Amygdala (tissue), 56 donors: ENCODE measurements around the gene CNOT4.
"Not testable (repeated sequence)": the region's sequence is repeated elsewhere in the genome, so short reads cannot be mapped to it uniquely, and the experiment has no call there.

Source experiments
- DNase-seq, 56 donors: peaks; one replicate each; lab custom pipeline; 2025; lab: John Stamatoyannopoulos, UW

Gene CNOT4

GRCh38 chr7:135369405-135369804, 140.5 kb downstream of the CNOT4 start:
- DNase-seq = no peak

- DNase-seq = peak in 1 of 56 donors; percentile 16
These were observed 141.3 kb downstream of the CNOT4 start for GRCh38 chr7:135368416-135369186.

DNA sequence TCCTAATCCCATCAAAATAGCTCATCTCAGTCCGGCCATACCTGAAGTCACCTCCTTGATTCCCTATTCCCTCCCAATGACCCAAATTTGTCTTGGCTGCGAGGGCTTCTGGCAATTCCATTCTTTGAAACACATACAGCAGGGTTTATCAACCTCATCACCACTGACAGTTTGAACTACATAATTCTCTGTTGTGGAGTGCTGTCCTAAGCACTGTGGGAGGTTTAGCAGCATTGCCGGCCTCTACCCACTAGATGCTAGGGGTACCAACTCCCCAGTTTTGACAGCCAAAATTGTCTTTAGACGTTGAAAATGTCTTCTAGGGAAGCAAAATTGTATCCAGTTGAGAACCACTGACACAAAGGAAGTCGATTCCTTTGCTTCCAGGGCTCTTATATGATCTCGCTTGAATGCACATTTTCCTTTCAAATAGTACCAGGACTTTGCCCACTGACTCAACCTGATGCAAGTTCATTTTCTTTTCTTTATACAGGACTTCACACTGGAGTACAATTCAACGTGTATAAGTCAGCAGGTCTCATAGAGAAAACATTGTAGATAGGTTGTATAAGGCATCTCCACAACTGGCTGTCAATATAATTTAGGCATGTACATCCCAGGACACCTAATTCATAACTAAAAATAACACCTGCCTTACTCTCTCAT, 142.9 kb downstream of the CNOT4 start:
- DNase-seq = no peak

DNA sequence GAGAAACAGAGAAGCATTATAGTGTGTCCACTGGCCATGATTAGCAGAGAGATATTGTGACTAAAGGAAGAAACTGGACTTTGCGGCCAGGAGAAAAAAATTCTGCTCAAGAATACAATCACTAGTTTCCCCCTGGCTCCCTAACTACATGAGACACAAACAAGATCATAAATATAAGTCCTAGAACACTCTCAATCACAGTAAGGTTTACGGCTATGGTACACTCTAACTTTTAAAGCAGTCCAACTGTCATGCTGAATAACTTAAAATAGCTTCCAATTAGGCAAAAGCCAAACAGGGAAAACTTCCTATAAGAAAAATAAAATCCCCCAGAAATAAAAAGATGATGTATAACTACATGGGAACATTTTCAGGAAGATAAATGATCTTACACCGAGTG, 144.2 kb downstream of the CNOT4 start:
- DNase-seq = no peak

DNA sequence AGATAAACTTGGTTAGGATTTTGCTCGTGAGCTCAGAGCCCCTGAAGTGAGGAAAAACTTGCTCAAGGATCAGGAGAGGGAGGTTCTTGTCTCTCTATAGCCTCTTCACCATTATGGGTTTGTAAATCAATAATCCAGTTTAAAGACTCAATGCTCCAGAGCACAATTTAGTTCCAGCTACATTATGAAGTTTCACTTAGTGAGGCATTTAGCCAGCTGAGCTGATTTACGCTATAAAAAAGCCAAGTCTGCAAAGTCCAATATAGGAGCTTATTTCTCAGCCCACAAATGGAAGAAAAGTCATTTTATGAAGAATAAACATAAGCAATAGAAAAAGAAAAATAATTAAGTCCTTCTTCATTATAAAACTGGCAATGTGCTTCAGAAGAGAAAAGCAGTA, 145.7 kb downstream of the CNOT4 start:
- DNase-seq = no peak

- no peak for DNase-seq
These were observed 147.0 kb downstream of the CNOT4 start for GRCh38 chr7:135362871-135363270.

- no peak for DNase-seq
These were observed 148.1 kb downstream of the CNOT4 start for GRCh38 chr7:135361788-135362187.

- DNase-seq = no peak
These were observed 150.3 kb downstream of the CNOT4 start for GRCh38 chr7:135359615-135360014.

DNA sequence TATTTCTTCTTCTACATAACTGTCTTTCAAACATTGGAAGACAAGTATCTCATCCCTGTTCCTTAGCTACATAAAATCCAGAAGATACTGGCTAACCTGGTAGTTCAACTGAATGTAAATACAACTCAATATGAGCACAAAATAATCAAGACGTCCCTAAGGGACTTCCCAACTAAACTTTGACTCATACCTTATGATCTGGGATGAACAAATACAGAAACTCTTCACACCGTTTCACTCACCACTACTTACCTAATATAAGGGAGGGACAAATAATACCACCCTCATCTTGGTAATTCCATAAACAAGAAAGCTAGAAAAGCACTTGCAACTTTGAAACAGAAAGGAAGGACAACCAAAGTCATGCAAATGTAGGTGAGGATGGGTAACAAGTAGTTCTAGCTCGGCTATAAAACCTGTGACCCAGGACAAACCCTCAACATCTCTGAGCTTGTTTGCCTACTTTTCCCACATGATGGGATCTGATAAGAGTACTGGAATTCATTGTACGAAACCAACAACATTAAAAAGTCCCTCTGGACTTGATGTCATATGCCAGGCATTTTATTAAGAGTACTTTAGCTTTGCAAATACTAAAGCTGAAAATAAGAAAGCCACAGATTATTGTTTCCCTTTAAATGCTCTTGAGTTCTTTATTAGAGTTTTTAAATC, 154.4 kb downstream of the CNOT4 start:
- DNase-seq = no peak

GRCh38 chr7:135353832-135354231, 156.1 kb downstream of the CNOT4 start:
- DNase-seq = no peak

DNA sequence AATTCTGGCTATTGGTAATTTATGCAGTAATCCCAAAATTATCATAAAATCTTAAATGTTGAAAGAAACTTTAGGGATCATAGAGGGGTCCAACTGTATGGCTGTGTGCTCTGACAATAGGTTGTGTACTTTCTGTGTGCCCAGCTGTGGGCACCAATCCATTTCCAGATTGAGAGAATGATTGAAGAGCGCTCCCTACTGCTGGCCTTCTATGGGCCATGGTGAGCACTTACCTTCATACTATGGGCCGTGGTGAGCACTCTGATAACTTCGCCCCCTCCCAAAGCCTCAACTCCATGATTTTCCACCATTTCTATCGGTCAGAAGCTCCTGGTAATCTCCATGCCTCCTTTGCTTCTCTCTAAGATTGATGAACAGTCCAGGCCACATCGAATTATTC, 157.6 kb downstream of the CNOT4 start:
- no peak for DNase-seq

GRCh38 chr7:135351070-135351469, 158.8 kb downstream of the CNOT4 start:
- DNase-seq = not testable (repeated sequence)

DNA sequence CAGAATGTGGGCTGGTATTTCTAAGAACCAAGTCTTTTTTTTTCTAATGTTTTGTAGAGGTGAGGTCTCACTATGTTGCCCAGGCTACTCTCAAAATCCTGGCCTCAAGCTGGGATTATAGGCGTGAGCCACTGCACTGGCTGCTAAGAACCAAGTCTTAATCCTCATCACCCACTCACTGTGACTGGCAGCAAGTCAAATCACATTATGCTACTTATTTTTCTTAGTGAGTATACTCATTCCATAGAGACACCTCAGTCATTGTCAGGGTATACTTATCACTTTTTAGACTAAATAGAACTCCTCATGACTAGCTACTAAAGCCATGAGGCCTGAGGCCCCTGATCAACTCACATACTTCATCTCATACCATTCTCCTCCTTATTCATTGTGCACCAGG, 160.2 kb downstream of the CNOT4 start:
- DNase-seq = no peak

DNA sequence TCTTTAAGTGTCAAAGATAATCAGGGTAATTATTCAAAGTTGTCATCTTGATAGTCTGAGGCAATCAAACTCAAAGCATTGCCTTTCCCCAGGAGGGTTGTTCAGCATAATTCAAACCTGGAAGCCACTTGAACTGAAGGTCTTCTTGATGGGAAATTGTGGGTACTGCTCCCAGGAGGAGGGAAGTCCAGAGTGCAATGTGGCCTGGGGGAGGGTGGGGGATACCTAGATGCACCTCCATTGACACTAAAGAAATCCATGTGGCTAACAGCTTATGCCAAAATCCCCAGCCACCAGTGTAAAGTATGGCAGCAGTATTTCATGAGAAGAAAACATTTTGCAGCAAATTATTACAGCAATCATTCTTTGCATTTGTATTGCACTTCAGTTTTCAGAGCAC, 161.4 kb downstream of the CNOT4 start:
- DNase-seq = no peak

DNA sequence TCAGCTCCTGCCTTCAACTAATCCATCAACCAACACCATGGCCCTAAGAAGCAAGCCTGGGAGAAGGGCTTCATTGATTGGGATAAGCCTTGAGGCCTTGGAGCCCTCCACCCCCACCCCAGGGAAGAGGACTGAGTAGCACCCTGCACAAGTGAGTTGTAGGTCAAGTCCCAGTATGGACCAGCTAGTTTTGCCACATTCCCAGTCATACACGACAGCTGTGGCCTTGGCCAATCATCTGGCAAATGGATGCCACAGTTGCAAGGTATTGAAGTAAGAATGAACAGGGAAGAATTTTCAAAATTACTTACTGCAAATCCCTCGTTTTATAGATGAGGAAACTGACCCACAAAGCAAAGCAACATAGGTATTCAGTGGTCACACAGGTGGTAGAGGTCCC, 166.5 kb downstream of the CNOT4 start:
- DNase-seq = no peak

DNA sequence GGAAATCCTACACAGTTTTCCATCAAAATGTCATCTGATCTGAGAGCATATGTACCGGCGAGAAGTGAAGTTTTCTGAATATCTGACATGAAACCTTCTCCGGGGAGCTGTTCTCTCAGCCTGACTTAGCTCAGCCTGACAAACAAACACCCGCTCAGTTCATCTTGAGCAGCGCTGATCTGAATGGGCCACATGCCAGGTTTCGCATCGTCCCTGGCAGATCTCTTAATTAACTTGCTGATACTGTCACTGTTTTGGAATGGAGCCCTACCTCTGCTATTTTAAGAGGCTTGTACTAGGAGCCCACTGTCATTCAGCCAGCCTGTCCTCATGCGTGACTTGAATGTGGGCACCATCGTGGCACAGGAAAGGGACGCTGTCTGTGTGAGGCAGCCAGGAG, 167.0 kb downstream of the CNOT4 start:
- peak in 41 of 56 donors; percentile 6 to 91 (median 46) for DNase-seq

- DNase-seq = no peak
These were observed 168.9 kb downstream of the CNOT4 start for GRCh38 chr7:135341049-135341448.

DNA sequence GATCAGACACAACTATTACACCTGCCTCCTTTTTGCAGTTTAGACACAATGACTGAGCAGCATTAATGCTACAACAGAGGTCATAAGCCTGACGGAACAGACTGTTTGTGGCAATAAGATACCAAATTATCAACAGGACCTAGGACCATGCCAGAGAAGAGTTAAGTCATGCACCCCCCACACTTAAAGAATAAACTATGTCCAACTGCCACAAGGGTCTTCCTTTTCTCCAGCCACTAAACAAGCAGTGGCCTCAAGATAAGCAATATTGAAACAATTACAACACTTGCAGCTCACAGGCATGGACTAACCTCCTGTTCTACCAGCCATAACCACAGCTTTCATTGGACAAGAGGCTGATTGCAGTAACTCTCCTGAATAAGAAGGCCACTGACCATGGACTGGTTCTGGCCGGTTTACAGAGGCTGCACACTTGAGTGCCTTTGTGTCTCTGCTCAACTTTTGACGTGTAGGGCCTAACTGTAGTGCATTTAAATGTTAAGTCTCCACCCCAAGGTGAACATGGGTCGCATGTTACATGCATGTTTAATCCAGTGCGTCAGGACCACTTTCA, 171.8 kb downstream of the CNOT4 start:
- DNase-seq = no peak

DNA sequence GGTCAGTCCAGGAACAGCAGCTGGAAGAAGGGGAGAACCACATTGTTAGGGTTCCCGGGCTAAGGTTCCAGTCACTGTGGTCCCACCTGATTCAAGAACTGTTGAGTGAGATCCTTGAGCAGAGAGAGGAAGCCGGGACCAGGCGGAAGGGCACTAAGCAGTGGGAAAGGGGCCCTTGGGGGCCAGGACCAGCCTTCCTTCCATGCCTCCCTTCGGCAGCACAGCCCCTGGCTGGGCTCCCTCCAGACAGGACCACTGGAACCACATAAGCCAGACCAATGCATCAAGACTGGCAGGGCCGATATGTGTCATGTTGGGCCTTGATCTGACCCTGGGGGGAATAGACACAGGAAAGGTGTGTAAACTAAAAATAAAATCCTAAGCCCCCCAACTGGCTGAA, 172.4 kb downstream of the CNOT4 start:
- no peak for DNase-seq

GRCh38 chr7:135335628-135336139, 174.2 kb downstream of the CNOT4 start:
- peak in 15 of 56 donors; percentile 5 to 24 (median 13) for DNase-seq
